ENCODE measurements around the gene DNM3.
A peak's percentile ranks its signal among the peaks of the same experiment; 100 is the strongest.

Gene DNM3

DNA sequence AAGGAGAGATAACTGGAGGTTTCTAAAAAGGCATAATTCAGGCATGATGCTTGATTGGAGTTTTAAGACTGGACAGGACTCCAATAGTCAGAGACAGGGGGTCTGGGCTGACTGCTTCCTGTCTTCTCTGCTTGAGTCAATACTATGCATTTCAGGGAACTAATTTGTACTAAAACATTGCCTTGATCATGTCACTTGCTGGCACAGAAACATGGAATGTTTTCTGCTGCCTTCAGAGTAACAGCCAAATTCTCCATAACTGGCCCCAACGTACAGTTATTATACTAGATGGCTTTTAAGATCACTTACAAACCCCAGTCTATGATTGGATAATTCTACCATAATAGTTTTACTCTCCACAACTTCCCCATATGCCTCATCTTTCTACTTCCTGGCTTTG, 247.0 kb downstream of the DNM3 start:
- no peak for TF ChIP-seq FOXK2 (IDR thresholded peaks at IDR 0.05)
- TF ChIP-seq SP1 (IDR thresholded peaks at IDR 0.05) = no peak
- TF ChIP-seq FOXM1 (IDR thresholded peaks at IDR 0.05; ENCODE audit: borderline replicate concordance) = no peak
- no peak for TF ChIP-seq HDGF (IDR thresholded peaks at IDR 0.05; ENCODE audit: borderline replicate concordance)
- ChIA-PET CTCF (no interaction called here), POLR2A (no interaction called here)
- no peak for DNase-seq (ENCODE audit: extremely low spot score)

DNA sequence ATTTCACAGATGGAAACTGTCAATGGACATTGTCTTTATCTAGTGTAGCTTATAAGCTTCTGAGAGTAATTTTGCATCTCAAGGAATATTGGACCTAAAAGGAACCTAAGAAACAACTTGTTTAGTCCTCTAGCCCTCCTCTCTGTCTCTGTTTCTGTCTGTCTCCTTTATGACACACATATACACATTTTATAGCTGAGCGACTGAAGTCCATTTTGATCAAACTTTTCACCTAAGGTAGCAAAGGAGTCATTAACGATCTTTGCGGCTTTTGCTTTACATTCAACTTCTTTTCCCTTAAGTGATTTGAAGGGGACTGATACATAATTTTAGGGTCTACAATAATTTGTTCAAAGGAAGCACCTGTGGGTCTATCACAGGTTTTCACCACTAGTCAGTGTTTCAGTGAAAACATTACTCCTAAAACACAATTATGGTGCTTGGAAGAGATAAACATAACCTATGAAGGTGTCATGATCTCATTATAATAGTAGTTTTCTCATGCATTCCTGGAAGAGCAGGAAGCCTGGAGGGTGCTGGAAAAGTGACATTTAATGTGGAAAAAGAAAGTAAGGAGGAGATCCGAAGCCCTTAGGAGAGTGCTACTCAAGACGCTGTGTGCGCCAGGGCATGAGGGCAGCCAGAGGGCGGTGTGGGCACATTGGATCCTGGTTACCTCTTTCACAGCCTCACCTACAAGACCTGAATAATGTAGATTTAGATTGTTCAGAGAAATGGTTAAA, 248.6 kb downstream of the DNM3 start:
- ChIA-PET CTCF (no interaction called here), POLR2A (no interaction called here)
- DNase-seq (ENCODE audit: extremely low spot score) = peak; percentile 12
- TF ChIP-seq FOXA1 (IDR thresholded peaks at IDR 0.05) (no peak), BHLHE40 (IDR thresholded peaks at IDR 0.05; ENCODE audit: borderline replicate concordance) (no peak), CTBP1 (IDR thresholded peaks at IDR 0.05; ENCODE audit: borderline replicate concordance) (no peak), ZNF384 (IDR thresholded peaks at IDR 0.05) (no peak), HDGF (IDR thresholded peaks at IDR 0.05; ENCODE audit: borderline replicate concordance) (no peak), FOXK2 (IDR thresholded peaks at IDR 0.05) (no peak), NFRKB (IDR thresholded peaks at IDR 0.05) (no peak)
- TF ChIP-seq, protein P1, sequence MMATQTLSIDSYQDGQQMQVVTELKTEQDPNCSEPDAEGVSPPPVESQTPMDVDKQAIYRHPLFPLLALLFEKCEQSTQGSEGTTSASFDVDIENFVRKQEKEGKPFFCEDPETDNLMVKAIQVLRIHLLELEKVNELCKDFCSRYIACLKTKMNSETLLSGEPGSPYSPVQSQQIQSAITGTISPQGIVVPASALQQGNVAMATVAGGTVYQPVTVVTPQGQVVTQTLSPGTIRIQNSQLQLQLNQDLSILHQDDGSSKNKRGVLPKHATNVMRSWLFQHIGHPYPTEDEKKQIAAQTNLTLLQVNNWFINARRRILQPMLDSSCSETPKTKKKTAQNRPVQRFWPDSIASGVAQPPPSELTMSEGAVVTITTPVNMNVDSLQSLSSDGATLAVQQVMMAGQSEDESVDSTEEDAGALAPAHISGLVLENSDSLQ (IDR thresholded peaks at IDR 0.05) = no peak

DNA sequence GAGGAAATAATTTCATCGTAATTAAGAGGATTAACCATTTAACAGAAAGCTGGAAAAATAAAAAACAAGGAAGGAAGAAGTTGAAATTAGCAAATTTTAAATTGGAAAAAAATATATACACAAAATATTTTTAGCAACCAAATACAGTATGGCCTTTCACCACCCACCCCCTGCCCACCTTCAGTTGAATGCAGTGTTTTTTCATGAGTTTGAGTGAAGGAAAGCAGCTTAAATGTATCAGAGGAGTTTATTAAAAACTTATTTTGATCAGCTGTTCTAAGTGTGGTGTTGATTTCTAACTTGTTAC, 249.2 kb downstream of the DNM3 start:
- DNase-seq (ENCODE audit: extremely low spot score) = no peak
- ChIA-PET CTCF (no interaction called here), POLR2A (no interaction called here)
- TF ChIP-seq CTBP1 (IDR thresholded peaks at IDR 0.05; ENCODE audit: borderline replicate concordance) (no peak), HDGF (IDR thresholded peaks at IDR 0.05; ENCODE audit: borderline replicate concordance) (no peak), FOXM1 (IDR thresholded peaks at IDR 0.05; ENCODE audit: borderline replicate concordance) (no peak), L3MBTL2 (conservative IDR thresholded peaks at IDR 0.05) (no peak), LEF1 (IDR thresholded peaks at IDR 0.05; ENCODE audit: borderline replicate concordance) (no peak), NFRKB (IDR thresholded peaks at IDR 0.05) (no peak), ARNT (IDR thresholded peaks at IDR 0.05) (no peak), TARDBP (IDR thresholded peaks at IDR 0.05) (no peak), BHLHE40 (IDR thresholded peaks at IDR 0.05; ENCODE audit: borderline replicate concordance) (no peak), FOXK2 (IDR thresholded peaks at IDR 0.05) (no peak), SUZ12 (IDR thresholded peaks at IDR 0.05) (no peak), ZNF384 (IDR thresholded peaks at IDR 0.05) (no peak)
- TF ChIP-seq, protein P1 (IDR thresholded peaks at IDR 0.05) = no peak

DNA sequence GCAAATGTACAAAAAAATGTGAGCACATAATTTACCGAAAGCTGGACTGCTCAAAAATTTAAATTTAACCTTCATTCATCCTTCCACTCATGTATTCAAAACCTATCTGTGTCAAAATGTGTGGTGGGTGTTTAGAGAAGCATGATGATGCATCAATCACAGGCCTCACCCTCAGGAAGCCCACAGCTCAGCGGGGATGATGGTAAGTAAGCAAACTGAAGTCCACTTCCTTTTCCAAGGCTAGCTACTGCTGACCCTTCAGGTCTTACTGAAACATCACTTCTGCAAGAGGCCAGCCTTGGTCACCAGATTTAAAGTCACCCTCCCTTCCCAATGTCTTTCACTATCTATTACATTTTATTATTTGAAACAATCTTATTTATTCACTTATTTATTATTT, 254.5 kb downstream of the DNM3 start:
- CTCF ChIA-PET = no interaction called here
- POLR2A ChIA-PET = no interaction called here
- no peak for TF ChIP-seq LEF1 (IDR thresholded peaks at IDR 0.05; ENCODE audit: borderline replicate concordance)
- TF ChIP-seq, protein P1 (IDR thresholded peaks at IDR 0.05) = no peak
- no peak for TF ChIP-seq FOXK2 (IDR thresholded peaks at IDR 0.05)
- no peak for DNase-seq (ENCODE audit: extremely low spot score)

DNA sequence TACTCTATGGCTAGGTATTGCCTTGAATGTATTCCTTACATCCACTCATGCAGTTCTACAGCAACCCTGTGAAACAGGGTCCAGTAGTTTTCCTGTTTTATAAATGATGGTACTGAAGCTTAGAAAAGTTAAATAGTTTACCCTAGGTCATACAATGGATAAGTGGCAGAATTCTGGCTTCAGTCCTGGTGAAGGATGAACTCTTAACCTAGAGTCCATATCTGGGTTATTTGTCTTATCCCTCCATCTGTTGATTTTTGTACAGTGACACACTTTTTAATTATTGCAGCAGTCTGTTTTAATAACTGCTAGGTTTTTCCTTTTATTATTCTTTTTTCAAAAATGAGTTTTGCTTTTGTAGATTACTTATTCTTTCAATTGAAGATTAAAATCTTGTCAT, 263.9 kb downstream of the DNM3 start:
- no peak for TF ChIP-seq ZNF384 (IDR thresholded peaks at IDR 0.05)
- TF ChIP-seq HDGF (IDR thresholded peaks at IDR 0.05; ENCODE audit: borderline replicate concordance) = no peak
- TF ChIP-seq L3MBTL2 (conservative IDR thresholded peaks at IDR 0.05) = no peak
- TF ChIP-seq SUZ12 (IDR thresholded peaks at IDR 0.05) = no peak
- no peak for TF ChIP-seq CTBP1 (IDR thresholded peaks at IDR 0.05; ENCODE audit: borderline replicate concordance)
- TF ChIP-seq, protein P1 (IDR thresholded peaks at IDR 0.05) = no peak
- no peak for TF ChIP-seq ELF4 (IDR thresholded peaks at IDR 0.05)
- TF ChIP-seq TARDBP (IDR thresholded peaks at IDR 0.05) = no peak
- TF ChIP-seq ARNT (IDR thresholded peaks at IDR 0.05) = no peak
- TF ChIP-seq LEF1 (IDR thresholded peaks at IDR 0.05; ENCODE audit: borderline replicate concordance) = no peak
- no peak for TF ChIP-seq FOXK2 (IDR thresholded peaks at IDR 0.05)
- TF ChIP-seq SP1 (IDR thresholded peaks at IDR 0.05) = no peak
- TF ChIP-seq FOXM1 (IDR thresholded peaks at IDR 0.05; ENCODE audit: borderline replicate concordance) = no peak
- no peak for TF ChIP-seq BHLHE40 (IDR thresholded peaks at IDR 0.05; ENCODE audit: borderline replicate concordance)
- no peak for TF ChIP-seq FOXA1 (IDR thresholded peaks at IDR 0.05)
- ChIA-PET POLR2A (no interaction called here), CTCF (no interaction called here)
- no peak for DNase-seq (ENCODE audit: extremely low spot score)

DNA sequence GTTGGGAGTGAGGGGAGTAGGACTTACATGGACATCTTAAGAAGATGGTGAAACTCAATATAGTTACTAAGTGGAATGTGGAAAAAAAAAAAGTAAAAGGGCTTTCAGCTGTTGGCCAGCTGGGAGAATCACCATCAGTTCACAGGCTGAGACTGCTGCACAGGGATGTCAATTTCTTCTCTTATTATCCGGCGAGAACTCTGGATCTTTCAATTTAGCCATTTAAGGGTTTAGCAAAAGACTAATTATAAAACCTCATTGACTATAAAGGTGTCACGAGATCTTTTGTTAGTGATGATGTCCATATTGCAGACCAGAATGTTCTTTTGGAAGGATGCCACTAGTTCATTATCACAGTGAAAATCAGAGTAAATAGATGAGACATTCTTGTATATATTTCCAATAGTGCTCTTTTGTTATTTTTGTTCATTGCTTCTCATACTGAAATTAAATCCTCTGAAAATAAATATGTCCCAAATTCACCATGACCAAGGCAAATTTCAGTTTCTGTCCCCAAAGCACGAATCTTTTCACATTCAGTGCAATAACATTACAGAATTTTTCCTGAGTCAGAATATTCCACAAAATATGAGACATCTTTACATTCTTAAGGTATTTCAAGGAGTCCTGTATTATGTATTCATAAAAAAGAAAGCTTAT, 266.1 kb downstream of the DNM3 start:
- CTCF ChIA-PET = no interaction called here
- POLR2A ChIA-PET = no interaction called here
- no peak for DNase-seq (ENCODE audit: extremely low spot score)
- TF ChIP-seq SUZ12 (IDR thresholded peaks at IDR 0.05) (no peak), ARNT (IDR thresholded peaks at IDR 0.05) (no peak), FOXM1 (IDR thresholded peaks at IDR 0.05; ENCODE audit: borderline replicate concordance) (no peak), L3MBTL2 (conservative IDR thresholded peaks at IDR 0.05) (no peak), ZNF384 (IDR thresholded peaks at IDR 0.05) (no peak), CTBP1 (IDR thresholded peaks at IDR 0.05; ENCODE audit: borderline replicate concordance) (no peak), HDGF (IDR thresholded peaks at IDR 0.05; ENCODE audit: borderline replicate concordance) (no peak)
- TF ChIP-seq, protein P1 (IDR thresholded peaks at IDR 0.05) = no peak
